ENCODE measurements around the gene FBXO22.
"Not testable (repeated sequence)": the region's sequence is repeated elsewhere in the genome, so short reads cannot be mapped to it uniquely, and the experiment has no call there.

The FBXO22 gene

GRCh38 chr15:75984706-75985105 lies 81.0 kb downstream of the FBXO22 start:
- DNase-seq = not testable (repeated sequence)

DNA sequence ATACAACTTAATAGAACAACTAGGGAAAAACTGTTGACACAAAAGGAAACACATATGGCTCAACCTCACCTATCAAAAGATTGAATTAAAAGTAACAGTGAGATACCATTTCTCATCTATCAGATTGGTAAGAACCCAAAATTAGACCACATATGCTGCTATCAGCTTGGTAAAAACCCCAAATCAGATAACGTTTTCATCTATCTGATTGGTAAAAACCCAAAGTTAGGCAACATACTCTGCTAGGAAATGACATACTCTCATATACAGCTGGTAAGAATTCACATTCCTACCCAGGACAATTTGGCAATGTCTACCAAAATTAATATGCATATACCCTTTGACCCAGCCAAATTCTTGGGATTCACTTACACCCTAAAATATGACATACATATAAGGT lies 82.3 kb downstream of the FBXO22 start:
- DNase-seq = no peak

DNA sequence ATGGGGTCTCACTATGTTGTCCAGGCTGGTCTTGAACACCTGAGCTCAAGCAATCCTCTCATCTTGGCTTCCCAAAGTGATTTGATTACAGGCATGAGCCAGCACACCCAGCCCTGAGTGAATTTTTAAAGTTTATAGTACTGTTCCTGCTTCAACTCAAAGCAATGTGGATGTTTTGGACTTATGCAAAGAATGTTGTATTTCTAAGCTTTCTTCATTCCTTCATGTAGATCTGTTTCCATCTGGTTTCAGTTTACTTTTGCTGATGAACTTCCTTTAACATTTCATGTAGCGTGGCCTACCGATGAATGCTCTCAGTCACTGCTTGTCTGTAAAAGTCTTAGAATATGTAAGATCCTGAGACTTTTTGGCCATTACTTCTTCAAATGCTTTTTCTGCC lies 85.4 kb downstream of the FBXO22 start:
- DNase-seq = no peak

DNA sequence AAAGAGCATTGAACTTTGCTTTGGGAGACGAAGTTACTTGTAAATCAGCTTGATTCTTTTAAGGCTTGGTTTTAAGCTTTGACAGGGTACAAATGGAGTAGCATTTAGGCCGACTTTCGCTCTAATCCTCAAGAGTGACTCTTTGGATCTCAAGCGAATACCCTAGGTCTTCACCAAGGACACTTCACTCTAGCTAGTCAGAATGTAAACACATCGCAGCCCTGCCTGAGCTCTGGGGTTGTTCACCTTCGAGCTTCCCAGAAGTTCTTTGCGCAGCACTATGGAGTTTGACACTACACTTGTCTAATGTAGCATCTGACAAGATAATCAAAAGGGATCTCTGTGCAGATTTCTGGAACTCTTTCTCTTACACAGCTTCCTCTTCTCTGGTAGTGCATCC lies 86.2 kb downstream of the FBXO22 start:
- DNase-seq = no peak

Data from activated CD4-positive, alpha-beta T cell treated with anti-CD3 and anti-CD28 coated beads, Interleukin-2, Interleukin-6, amounts not matched to agents 100 ng/mL and 50 ng/mL, durations not matched to agents 16 hours and 8 hours (primary cell).